ENCODE results near the gene WDR5B.

WDR5B gene

GRCh38 chr3:122366379-122366749 is 49.5 kb downstream of the WDR5B start:
- TF ChIP-seq FOXP2 (optimal IDR thresholded peaks at IDR 0.05; ENCODE audit: borderline replicate concordance, extremely low read depth, extremely low read length, insufficient read depth) (no peak), POLR2AphosphoS5 (IDR thresholded peaks at IDR 0.05; ENCODE audit: low read depth, low read length) (no peak), TAF1 (IDR thresholded peaks at IDR 0.05; ENCODE audit: borderline replicate concordance, insufficient read depth, low read length) (no peak), SIN3A (IDR thresholded peaks at IDR 0.05; ENCODE audit: borderline replicate concordance, insufficient read depth, low read length) (no peak)
- TF ChIP-seq, protein P1, sequence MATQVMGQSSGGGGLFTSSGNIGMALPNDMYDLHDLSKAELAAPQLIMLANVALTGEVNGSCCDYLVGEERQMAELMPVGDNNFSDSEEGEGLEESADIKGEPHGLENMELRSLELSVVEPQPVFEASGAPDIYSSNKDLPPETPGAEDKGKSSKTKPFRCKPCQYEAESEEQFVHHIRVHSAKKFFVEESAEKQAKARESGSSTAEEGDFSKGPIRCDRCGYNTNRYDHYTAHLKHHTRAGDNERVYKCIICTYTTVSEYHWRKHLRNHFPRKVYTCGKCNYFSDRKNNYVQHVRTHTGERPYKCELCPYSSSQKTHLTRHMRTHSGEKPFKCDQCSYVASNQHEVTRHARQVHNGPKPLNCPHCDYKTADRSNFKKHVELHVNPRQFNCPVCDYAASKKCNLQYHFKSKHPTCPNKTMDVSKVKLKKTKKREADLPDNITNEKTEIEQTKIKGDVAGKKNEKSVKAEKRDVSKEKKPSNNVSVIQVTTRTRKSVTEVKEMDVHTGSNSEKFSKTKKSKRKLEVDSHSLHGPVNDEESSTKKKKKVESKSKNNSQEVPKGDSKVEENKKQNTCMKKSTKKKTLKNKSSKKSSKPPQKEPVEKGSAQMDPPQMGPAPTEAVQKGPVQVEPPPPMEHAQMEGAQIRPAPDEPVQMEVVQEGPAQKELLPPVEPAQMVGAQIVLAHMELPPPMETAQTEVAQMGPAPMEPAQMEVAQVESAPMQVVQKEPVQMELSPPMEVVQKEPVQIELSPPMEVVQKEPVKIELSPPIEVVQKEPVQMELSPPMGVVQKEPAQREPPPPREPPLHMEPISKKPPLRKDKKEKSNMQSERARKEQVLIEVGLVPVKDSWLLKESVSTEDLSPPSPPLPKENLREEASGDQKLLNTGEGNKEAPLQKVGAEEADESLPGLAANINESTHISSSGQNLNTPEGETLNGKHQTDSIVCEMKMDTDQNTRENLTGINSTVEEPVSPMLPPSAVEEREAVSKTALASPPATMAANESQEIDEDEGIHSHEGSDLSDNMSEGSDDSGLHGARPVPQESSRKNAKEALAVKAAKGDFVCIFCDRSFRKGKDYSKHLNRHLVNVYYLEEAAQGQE (IDR thresholded peaks at IDR 0.05; ENCODE audit: insufficient read depth in 1 of 2, low read depth in 2 of 2, low read length in 2 of 2), result no peak

GRCh38 chr3:122365073-122365472 is 50.8 kb downstream of the WDR5B start:
- TF ChIP-seq, protein P1 (IDR thresholded peaks at IDR 0.05; ENCODE audit: insufficient read depth in 1 of 2, low read depth in 2 of 2, low read length in 2 of 2), result no peak

DNA sequence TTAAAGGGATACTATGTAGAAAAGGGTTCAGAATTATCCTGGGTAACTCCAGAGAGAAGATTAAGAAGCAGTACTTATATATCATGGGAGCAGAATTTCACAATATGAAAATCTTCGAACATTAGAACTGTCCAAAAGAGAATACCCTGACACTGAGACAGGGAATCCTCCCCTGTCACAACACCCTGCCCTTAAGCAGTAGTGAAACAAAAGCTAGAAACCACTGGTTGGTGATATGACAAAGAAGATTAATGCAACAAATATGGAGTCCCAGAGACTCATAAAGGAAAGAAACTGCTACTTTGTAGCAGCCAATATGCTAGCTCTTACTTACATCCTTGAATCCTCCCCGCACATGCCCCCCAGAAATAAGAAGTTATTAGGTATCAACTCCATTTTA is 51.4 kb downstream of the WDR5B start:
- no peak for TF ChIP-seq SIN3A (IDR thresholded peaks at IDR 0.05; ENCODE audit: borderline replicate concordance, insufficient read depth, low read length)
- no peak for TF ChIP-seq FOXP2 (optimal IDR thresholded peaks at IDR 0.05; ENCODE audit: borderline replicate concordance, extremely low read depth, extremely low read length, insufficient read depth)
- TF ChIP-seq, protein P1 (IDR thresholded peaks at IDR 0.05; ENCODE audit: insufficient read depth in 1 of 2, low read depth in 2 of 2, low read length in 2 of 2), result no peak
- no peak for TF ChIP-seq TAF1 (IDR thresholded peaks at IDR 0.05; ENCODE audit: borderline replicate concordance, insufficient read depth, low read length)
- TF ChIP-seq POLR2AphosphoS5 (IDR thresholded peaks at IDR 0.05; ENCODE audit: low read depth, low read length), result no peak

Data from PFSK-1 (cell line).